Adrenal gland (tissue), 5 donors: Measurements from ENCODE around the gene GPRC5C.
A peak's percentile ranks its signal among the peaks of the same experiment; 100 is the strongest.

Experiments
- CTCF ChIP-seq, 6 experiments: fragments of 450-650 bp in 4 of 6; fragments of 200-600 bp in 2 of 6; sonication (generic) in 1 of 6; IDR thresholded peaks; 1 replicate in 5 of 6; 2 replicates in 1 of 6; pipeline versions ENCODE4 v1.5.1 to v1.8.0; 2016 to 2021; ENCODE audit warnings: antibody characterized with exemption in 6 of 6, mild to moderate bottlenecking in 2 of 6, moderate library complexity in 1 of 6
- POLR2A ChIP-seq, 2 donors: fragments of 450-650 bp; IDR thresholded peaks; one replicate each; pipeline ENCODE4 v1.6.1; 2017; ENCODE audit warnings: antibody characterized with exemption in 2 of 2, mild to moderate bottlenecking in 2 of 2, moderate library complexity in 1 of 2
- donor health status: DM: no; HTN: no; CAD: no.

DNA sequence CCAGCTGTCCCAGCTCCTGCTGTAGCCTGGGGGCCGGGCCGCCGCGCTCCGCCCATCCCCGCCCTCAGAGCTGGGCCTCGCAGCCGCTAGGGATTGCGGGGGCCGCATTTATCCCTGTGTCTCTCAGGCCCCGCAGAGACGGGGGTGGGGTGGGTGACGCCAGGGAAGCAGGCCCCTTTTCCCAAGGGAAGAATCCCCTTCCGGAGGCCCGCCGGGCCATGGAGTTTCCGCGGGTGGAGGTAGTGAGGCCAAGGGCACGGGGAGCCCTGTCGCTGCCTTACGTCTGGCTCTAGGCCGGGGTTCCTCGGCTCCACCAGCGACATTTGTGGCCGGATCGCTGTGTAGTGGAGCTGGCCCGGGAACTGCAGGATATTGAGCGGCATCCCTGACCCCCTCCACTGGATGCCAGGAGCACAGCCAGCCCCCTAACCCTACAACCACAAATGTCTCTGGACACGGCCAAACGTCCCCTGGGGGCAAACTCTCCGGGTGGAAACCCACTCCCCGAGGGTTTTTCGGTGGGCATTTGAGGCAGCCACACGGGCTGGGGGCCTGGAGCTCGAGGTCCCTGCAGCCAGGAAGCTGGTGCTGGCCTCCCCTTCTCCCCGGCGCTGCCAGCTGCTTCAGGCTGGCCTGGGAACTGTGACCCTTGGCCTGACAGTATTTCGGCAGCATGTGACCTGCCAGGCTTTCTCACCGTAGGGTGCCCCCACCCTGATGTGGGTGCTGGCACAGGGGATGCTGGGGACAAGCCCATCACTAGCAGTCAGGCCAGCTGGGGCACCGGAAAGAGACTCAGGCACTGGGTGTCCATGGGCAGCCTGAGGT, 22.5 kb downstream of the GPRC5C start:
- TF ChIP-seq CTCF (IDR thresholded peaks at IDR 0.05): peak in 5 of 6 experiments; percentile 25 to 49 (median 38)
- peak; percentile 56 to 79 for TF ChIP-seq POLR2A (IDR thresholded peaks at IDR 0.05)
